Measurements from ENCODE around the gene ZBTB43. TPM values are rescaled to one million over a fixed set of nuclear protein-coding genes. Genes with fewer than 3 reads are reported as not detected.
"Not testable (repeated sequence)": the region's sequence is repeated elsewhere in the genome, so short reads cannot be mapped to it uniquely, and the experiment has no call there.

ZBTB43 gene
- total RNA-seq, 1 donor from 2014 or later: 21.5 TPM

DNA sequence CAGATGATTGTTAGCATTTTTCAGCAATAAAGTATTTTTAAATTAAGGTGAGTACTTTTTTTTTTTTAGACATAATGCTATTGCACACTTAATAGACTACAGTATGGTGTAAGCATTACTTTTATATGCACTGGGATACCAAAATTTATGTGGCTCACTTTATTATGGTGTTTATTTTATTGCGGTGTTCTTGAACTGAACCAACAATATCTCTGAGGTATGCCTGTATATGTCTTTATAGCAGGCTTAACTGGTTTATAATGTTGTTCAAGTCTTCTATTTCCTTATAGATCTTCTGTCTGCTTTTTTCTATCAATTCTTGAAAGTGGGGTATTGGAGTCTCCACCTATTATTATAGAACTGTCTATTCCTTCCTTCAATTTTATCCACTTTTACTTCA is 18.0 kb downstream of the ZBTB43 start:
- DNase-seq (ENCODE audit: low read depth) (no peak), FAIRE-seq (no peak)
- Histone ChIP-seq H3K27me3 (ENCODE audit: insufficient read depth, low read length) (no peaks in the 10 kb centered on the region), H2AFZ (ENCODE audit: low read depth, low read length) (no peak overlapping the region), H4K20me1 (ENCODE audit: insufficient read depth, low read length) (peaks cover 55% of the 10 kb centered on the region), H3K4me2 (ENCODE audit: low read length) (no peak overlapping the region), H3K9ac (ENCODE audit: low read length) (no peak overlapping the region), H3K9me3 (ENCODE audit: insufficient read depth, low read depth, low read length) (peaks cover 10% of the 10 kb centered on the region), H3K4me1 (ENCODE audit: insufficient read depth, low read length) (no peaks in the 10 kb centered on the region), H3K36me3 (ENCODE audit: insufficient read depth, low read length) (peaks cover 7% of the 10 kb centered on the region), H3K4me3 (ENCODE audit: insufficient read depth, low read depth, low read length) (no peak overlapping the region), H3K79me2 (ENCODE audit: insufficient read depth, low read length) (peaks cover 70% of the 10 kb centered on the region), H3K27ac (ENCODE audit: low read depth, low read length) (no peak overlapping the region)
- Mint-ChIP-seq H3K36me3 (ENCODE audit: low read depth, unreplicated experiment) (peaks cover 38% of the 10 kb centered on the region), H3K4me3 (ENCODE audit: unreplicated experiment) (no peak overlapping the region), H3K27me3 (ENCODE audit: low read depth, unreplicated experiment) (no peaks in the 10 kb centered on the region), H3K27ac (ENCODE audit: unreplicated experiment) (no peak overlapping the region), H3K9me3 (ENCODE audit: unreplicated experiment) (peaks cover 19% of the 10 kb centered on the region), H3K4me1 (ENCODE audit: low read depth, unreplicated experiment) (no peaks in the 10 kb centered on the region)
- no peak for TF ChIP-seq EZH2 (IDR thresholded peaks at IDR 0.05; ENCODE audit: insufficient read depth, low read length)
- TF ChIP-seq, protein P1, sequence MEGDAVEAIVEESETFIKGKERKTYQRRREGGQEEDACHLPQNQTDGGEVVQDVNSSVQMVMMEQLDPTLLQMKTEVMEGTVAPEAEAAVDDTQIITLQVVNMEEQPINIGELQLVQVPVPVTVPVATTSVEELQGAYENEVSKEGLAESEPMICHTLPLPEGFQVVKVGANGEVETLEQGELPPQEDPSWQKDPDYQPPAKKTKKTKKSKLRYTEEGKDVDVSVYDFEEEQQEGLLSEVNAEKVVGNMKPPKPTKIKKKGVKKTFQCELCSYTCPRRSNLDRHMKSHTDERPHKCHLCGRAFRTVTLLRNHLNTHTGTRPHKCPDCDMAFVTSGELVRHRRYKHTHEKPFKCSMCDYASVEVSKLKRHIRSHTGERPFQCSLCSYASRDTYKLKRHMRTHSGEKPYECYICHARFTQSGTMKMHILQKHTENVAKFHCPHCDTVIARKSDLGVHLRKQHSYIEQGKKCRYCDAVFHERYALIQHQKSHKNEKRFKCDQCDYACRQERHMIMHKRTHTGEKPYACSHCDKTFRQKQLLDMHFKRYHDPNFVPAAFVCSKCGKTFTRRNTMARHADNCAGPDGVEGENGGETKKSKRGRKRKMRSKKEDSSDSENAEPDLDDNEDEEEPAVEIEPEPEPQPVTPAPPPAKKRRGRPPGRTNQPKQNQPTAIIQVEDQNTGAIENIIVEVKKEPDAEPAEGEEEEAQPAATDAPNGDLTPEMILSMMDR (IDR thresholded peaks at IDR 0.05; ENCODE audit: insufficient read depth, low read depth, low read length): no peak

DNA sequence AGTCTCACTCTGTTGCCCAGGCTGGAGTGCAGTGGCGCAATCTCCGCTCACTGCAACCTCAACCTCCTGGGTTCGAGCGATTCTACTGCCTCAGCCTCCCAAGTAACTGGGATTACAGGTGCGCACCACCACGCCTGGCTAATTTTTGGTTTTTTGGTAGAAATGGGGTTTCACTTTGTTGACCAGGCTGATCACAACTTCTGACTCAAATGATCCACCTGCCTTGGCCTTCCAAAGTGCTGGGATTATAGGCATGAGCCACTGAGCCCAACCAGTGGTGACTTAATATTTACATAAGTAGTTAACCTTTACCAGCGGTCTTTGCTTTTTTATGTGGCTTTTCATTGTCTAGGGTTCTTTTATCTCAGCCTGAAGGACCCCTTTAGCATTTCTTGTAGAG is 19.2 kb downstream of the ZBTB43 start:
- Histone ChIP-seq H4K20me1 (ENCODE audit: insufficient read depth, low read length) (peaks cover 53% of the 10 kb centered on the region), H3K79me2 (ENCODE audit: insufficient read depth, low read length) (peaks cover 63% of the 10 kb centered on the region)
- H2AFZ ChIP-seq (ENCODE audit: low read depth, low read length); H3K4me3 Mint-ChIP-seq (ENCODE audit: unreplicated experiment); H3K27me3 Mint-ChIP-seq (ENCODE audit: low read depth, unreplicated experiment); FAIRE-seq; H3K9ac ChIP-seq (ENCODE audit: low read length); H3K4me1 Mint-ChIP-seq (ENCODE audit: low read depth, unreplicated experiment); H3K9me3 ChIP-seq (ENCODE audit: insufficient read depth, low read depth, low read length); H3K27me3 ChIP-seq (ENCODE audit: insufficient read depth, low read length); H3K4me1 ChIP-seq (ENCODE audit: insufficient read depth, low read length); H3K27ac ChIP-seq (ENCODE audit: low read depth, low read length); H3K27ac Mint-ChIP-seq (ENCODE audit: unreplicated experiment); H3K4me2 ChIP-seq (ENCODE audit: low read length); DNase-seq (ENCODE audit: low read depth); H3K4me3 ChIP-seq (ENCODE audit: insufficient read depth, low read depth, low read length); H3K36me3 ChIP-seq (ENCODE audit: insufficient read depth, low read length): not testable (repeated sequence)
- peaks cover 30% of the 10 kb centered on the region for H3K36me3 Mint-ChIP-seq (ENCODE audit: low read depth, unreplicated experiment)
- peaks cover 12% of the 10 kb centered on the region for H3K9me3 Mint-ChIP-seq (ENCODE audit: unreplicated experiment)

DNA sequence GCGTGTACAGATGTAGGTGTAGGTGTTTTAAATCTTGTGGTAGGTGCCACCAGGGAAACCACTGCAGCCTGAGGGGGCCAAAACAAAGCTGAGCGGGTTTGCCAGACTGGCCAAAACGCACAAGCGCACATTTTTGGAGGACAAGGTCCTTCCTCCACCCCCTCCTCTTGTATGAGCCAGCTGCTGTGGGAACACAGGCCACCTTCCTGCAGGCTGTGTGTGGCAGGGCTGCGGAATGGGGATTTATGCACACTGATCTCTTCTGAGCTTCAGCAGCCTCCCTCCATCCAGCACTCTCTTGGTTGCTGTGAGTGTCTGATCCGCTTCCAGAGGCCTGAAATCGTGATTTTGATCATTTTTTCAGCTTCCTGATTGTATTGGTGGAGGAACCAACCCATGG is 22.4 kb downstream of the ZBTB43 start:
- no peaks in the 10 kb centered on the region for H3K9me3 Mint-ChIP-seq (ENCODE audit: unreplicated experiment)

More for the DNA sequence above, 22.4 kb downstream of the ZBTB43 start:
- FAIRE-seq: no peak
- no peak overlapping the region for H2AFZ ChIP-seq (ENCODE audit: low read depth, low read length)
- H3K9ac ChIP-seq (ENCODE audit: low read length): no peak overlapping the region
- TF ChIP-seq, protein P1 (IDR thresholded peaks at IDR 0.05; ENCODE audit: insufficient read depth, low read depth, low read length): no peak
- TF ChIP-seq EZH2 (IDR thresholded peaks at IDR 0.05; ENCODE audit: insufficient read depth, low read length): no peak
- Mint-ChIP-seq H3K27me3 (ENCODE audit: low read depth, unreplicated experiment) (no peaks in the 10 kb centered on the region), H3K4me3 (ENCODE audit: unreplicated experiment) (no peak overlapping the region), H3K4me1 (ENCODE audit: low read depth, unreplicated experiment) (no peaks in the 10 kb centered on the region), H3K36me3 (ENCODE audit: low read depth, unreplicated experiment) (peaks cover 11% of the 10 kb centered on the region), H3K27ac (ENCODE audit: unreplicated experiment) (no peak overlapping the region)
- peaks cover 53% of the 10 kb centered on the region for H4K20me1 ChIP-seq (ENCODE audit: insufficient read depth, low read length)
- H3K4me3 ChIP-seq (ENCODE audit: insufficient read depth, low read depth, low read length): no peak overlapping the region
- no peaks in the 10 kb centered on the region for H3K9me3 ChIP-seq (ENCODE audit: insufficient read depth, low read depth, low read length)
- no peaks in the 10 kb centered on the region for H3K4me1 ChIP-seq (ENCODE audit: insufficient read depth, low read length)
- peaks cover 7% of the 10 kb centered on the region for H3K36me3 ChIP-seq (ENCODE audit: insufficient read depth, low read length)
- H3K4me2 ChIP-seq (ENCODE audit: low read length): no peak overlapping the region
- no peak overlapping the region for H3K27ac ChIP-seq (ENCODE audit: low read depth, low read length)
- no peak for DNase-seq (ENCODE audit: low read depth)
- H3K27me3 ChIP-seq (ENCODE audit: insufficient read depth, low read length): no peaks in the 10 kb centered on the region
- peaks cover 50% of the 10 kb centered on the region for H3K79me2 ChIP-seq (ENCODE audit: insufficient read depth, low read length)

Measured in astrocyte (in vitro differentiated cells and primary cell).